Spleen (tissue), 11 donors: ENCODE results near the gene IL1RAPL2. TPM values are rescaled to one million over a fixed set of nuclear protein-coding genes. Genes with fewer than 3 reads are reported as not detected.

Source experiments
- DNase-seq: peaks from one replicate; pipeline ENCODE4 v3.0.0-alpha.2; 2020
- H3K27ac ChIP-seq, 8 donors: fragments of 200-600 bp; sonication (generic) in 7 of 8; 1 replicate in 4 of 8; 2 replicates in 4 of 8; pipeline versions ENCODE4 v1.5.0 to v1.8.0; 2016 to 2021; ENCODE audit warnings: inconsistent platforms in 4 of 8, mild to moderate bottlenecking in 4 of 8, moderate library complexity in 1 of 8
- H3K27me3 ChIP-seq, 7 donors: fragments of 200-600 bp; sonication (generic) in 6 of 7; replicated peaks in 1 of 7; 1 replicate in 4 of 7; 2 replicates in 3 of 7; pipeline versions ENCODE4 v1.5.0 to v1.8.0; 2016 to 2021; ENCODE audit warnings: inconsistent platforms in 3 of 7, mild to moderate bottlenecking in 1 of 7
- H3K36me3 ChIP-seq, 6 donors: fragments of 200-600 bp; sonication (generic) in 5 of 6; 1 replicate in 4 of 6; 2 replicates in 2 of 6; pipeline versions ENCODE4 v1.5.0 to v1.8.0; 2016 to 2021; ENCODE audit warnings: inconsistent platforms in 2 of 6
- H3K4me1 ChIP-seq, 6 donors: fragments of 200-600 bp; sonication (generic) in 5 of 6; 1 replicate in 3 of 6; 2 replicates in 3 of 6; pipeline versions ENCODE4 v1.5.0 to v1.8.0; 2016 to 2021; ENCODE audit warnings: inconsistent platforms in 3 of 6
- H3K4me3 ChIP-seq, 8 donors: fragments of 200-600 bp; sonication (generic) in 7 of 8; 1 replicate in 4 of 8; 2 replicates in 4 of 8; pipeline versions ENCODE4 v1.5.0 to v1.8.0; 2016 to 2021; ENCODE audit warnings: inconsistent platforms in 4 of 8, mild to moderate bottlenecking in 4 of 8, moderate library complexity in 2 of 8
- H3K9me3 ChIP-seq, 8 donors: fragments of 200-600 bp; sonication (generic) in 7 of 8; 1 replicate in 4 of 8; 2 replicates in 4 of 8; pipeline versions ENCODE4 v1.5.0 to v1.8.0; 2016 to 2021; ENCODE audit warnings: inconsistent platforms in 4 of 8
- CTCF ChIP-seq, 11 experiments: fragments of 200-600 bp in 7 of 11; fragments of 450-650 bp in 4 of 11; sonication (generic) in 4 of 11; IDR thresholded peaks in 8 of 11; conservative IDR thresholded peaks in 3 of 11; 1 replicate in 7 of 11; 2 replicates in 4 of 11; pipeline versions ENCODE4 v1.4.0 to v1.8.0; 2016 to 2021; ENCODE audit warnings: antibody characterized with exemption in 11 of 11, inconsistent platforms in 4 of 11, mild to moderate bottlenecking in 1 of 11
- POLR2A ChIP-seq, 3 donors: fragments of 450-650 bp; IDR thresholded peaks; one replicate each; pipeline ENCODE4 v1.5.1; 2017; ENCODE audit warnings: antibody characterized with exemption in 3 of 3, mild to moderate bottlenecking in 1 of 3
- POLR2AphosphoS5 ChIP-seq, 3 donors: sonication (generic); formaldehyde crosslinking; IDR thresholded peaks; one replicate each; pipeline ENCODE4 v1.5.1; 2017; ENCODE audit warnings: antibody characterized with exemption in 3 of 3
- WGBS, 5 donors: extraction: QIAGEN DNeasy Blood & Tissue Kit in 3 of 5; methylation state at CpG; one replicate each; pipeline versions ENCODE4 v1.1.5 to v1.1.7; 2013 to 2018; 5-methylcytosine and 5-hydroxymethylcytosine counted together
- intact Hi-C: fragments of 100-400 bp; cut with DNase I; formaldehyde crosslinking; loops from one replicate; pipeline ENCODE4 v1.15.0; 2023; ENCODE audit warnings: low total_unique reads
- polyA plus RNA-seq, 3 donors: library from polyadenylated mRNA; stranded (reverse); fragments of 200-250 nt; gene quantifications; one replicate each; pipeline ENCODE4 v1.2.1, GENCODE V29; 2013
- total RNA-seq, 7 donors: library from RNA; depleted of rRNA in 3 of 7; stranded (reverse); fragments of >200 nt in 3 of 7; fragmentation: NEBNext Ultra II Directional in 4 of 7; extraction: Animal tissue kit (Norgen Biotek cat#: 25700) in 4 of 7; gene quantifications; one replicate each; pipeline versions ENCODE4 v1.1.0 to v1.2.1, GENCODE V29; 2016 to 2021
- donor health status: healthy with polysubstance abuse.
- donor health status: DM: no; HTN: no; CAD: no; lungs with moderate emphysema.
- donor health status: DM: no; HTN: no; CAD: no.
- donor health status: Bipolar disorder and iron deficiency.
- donor health status: healthy.
- donor health status: DM: no; HTN: no; CAD: no.
- donor health status: DM: yes; HTN: yes; CAD: no.

Gene IL1RAPL2
- total and polyA plus RNA-seq, 10 donors, result not detected

- no peak overlapping the region for H3K27ac ChIP-seq
- no peak overlapping the region for H3K4me3 ChIP-seq
- WGBS, 5 donors, result 61 to 83% (median 68%) methylated on average over 3 of the region's 3 CpGs
- no peak for TF ChIP-seq CTCF (IDR thresholded peaks at IDR 0.05 in 8 of 11, conservative IDR thresholded peaks at IDR 0.05 in 3 of 11)
- no peak for TF ChIP-seq POLR2A (IDR thresholded peaks at IDR 0.05)
- no peak for TF ChIP-seq POLR2AphosphoS5 (IDR thresholded peaks at IDR 0.05)
- H3K36me3 ChIP-seq, result no peaks in the 10 kb centered on the region
- no peak for DNase-seq
- H3K9me3 ChIP-seq, result no peaks in the 10 kb centered on the region
- H3K4me1 ChIP-seq, result no peaks in the 10 kb centered on the region
- no peaks in the 10 kb centered on the region for H3K27me3 ChIP-seq
- intact Hi-C loops, result no loop called here
Observed at GRCh38 chrX:105265093-105265492, 699.1 kb downstream of the IL1RAPL2 start.

GRCh38 chrX:105266456-105266855 is 700.5 kb downstream of the IL1RAPL2 start:
- DNase-seq, result no peak
- Histone ChIP-seq H3K4me1 (no peaks in the 10 kb centered on the region), H3K4me3 (no peak overlapping the region), H3K36me3 (no peaks in the 10 kb centered on the region), H3K27me3 (no peaks in the 10 kb centered on the region), H3K9me3 (no peaks in the 10 kb centered on the region), H3K27ac (no peak overlapping the region)
- intact Hi-C loops, result no loop called here
- TF ChIP-seq POLR2AphosphoS5 (IDR thresholded peaks at IDR 0.05) (no peak), CTCF (IDR thresholded peaks at IDR 0.05 in 8 of 11, conservative IDR thresholded peaks at IDR 0.05 in 3 of 11) (no peak), POLR2A (IDR thresholded peaks at IDR 0.05) (no peak)
- WGBS, 5 donors, result 67 to 100% (median 90%) methylated on average over 1 of the region's 1 CpG

GRCh38 chrX:105267167-105267566 is 701.2 kb downstream of the IL1RAPL2 start:
- no peaks in the 10 kb centered on the region for H3K27me3 ChIP-seq
- no peaks in the 10 kb centered on the region for H3K9me3 ChIP-seq
- TF ChIP-seq POLR2AphosphoS5 (IDR thresholded peaks at IDR 0.05) (no peak), CTCF (IDR thresholded peaks at IDR 0.05 in 8 of 11, conservative IDR thresholded peaks at IDR 0.05 in 3 of 11) (no peak), POLR2A (IDR thresholded peaks at IDR 0.05) (no peak)
- intact Hi-C loops, result no loop called here
- H3K36me3 ChIP-seq, result no peaks in the 10 kb centered on the region
- H3K4me3 ChIP-seq, result no peak overlapping the region
- H3K27ac ChIP-seq, result no peak overlapping the region
- DNase-seq, result no peak
- WGBS, 5 donors, result 64 to 84% (median 75%) methylated on average over 2 of the region's 2 CpGs
- no peaks in the 10 kb centered on the region for H3K4me1 ChIP-seq

GRCh38 chrX:105269386-105269785 is 703.4 kb downstream of the IL1RAPL2 start:
- no peak overlapping the region for H3K4me3 ChIP-seq
- DNase-seq, result no peak
- WGBS, 5 donors, result 79 to 100% (median 84%) methylated on average over 2 of the region's 2 CpGs
- H3K9me3 ChIP-seq, result no peaks in the 10 kb centered on the region
- no peaks in the 10 kb centered on the region for H3K4me1 ChIP-seq
- TF ChIP-seq POLR2AphosphoS5 (IDR thresholded peaks at IDR 0.05) (no peak), POLR2A (IDR thresholded peaks at IDR 0.05) (no peak), CTCF (IDR thresholded peaks at IDR 0.05 in 8 of 11, conservative IDR thresholded peaks at IDR 0.05 in 3 of 11) (no peak)
- no peaks in the 10 kb centered on the region for H3K36me3 ChIP-seq
- intact Hi-C loops, result no loop called here
- H3K27ac ChIP-seq, result no peak overlapping the region
- no peaks in the 10 kb centered on the region for H3K27me3 ChIP-seq
